SK-N-SH treated with all-trans-retinoic acid at 6 μM for 48 hours (cell line): ENCODE data around the gene QSOX2.

Experiments used
- ESRRG ChIP-seq: fragments of 250-450 bp; sonication (Bioruptor Pico); IDR thresholded peaks from 2 replicates; pipeline ENCODE4 v1.6.1; 2021; ENCODE audit warnings: mild to moderate bottlenecking
- TCF4 ChIP-seq: fragments of 250-450 bp; sonication (Bioruptor Pico); IDR thresholded peaks from 2 replicates; pipeline ENCODE4 v1.8.0; 2021; ENCODE audit warnings: mild to moderate bottlenecking, moderate library complexity, borderline replicate concordance
- TOX ChIP-seq: fragments of 250-450 bp; sonication (Bioruptor Pico); IDR thresholded peaks from 2 replicates; pipeline ENCODE4 v1.8.0; 2021; ENCODE audit warnings: mild to moderate bottlenecking, moderate library complexity, borderline replicate concordance

GRCh38 chr9:136222906-136223285 is 22.7 kb downstream of the QSOX2 start:
- TF ChIP-seq TOX (CRISPR knock-in tag): no peak
- TF ChIP-seq TCF4: no peak
- no peak for TF ChIP-seq ESRRG
